Central memory CD8-positive, alpha-beta T cell (primary cell): ENCODE measurements around the gene ELL2.
"Not testable (repeated sequence)": the region's sequence is repeated elsewhere in the genome, so short reads cannot be mapped to it uniquely, and the experiment has no call there.

ENCODE experiments used
- ATAC-seq: fragments of 150-1000 bp; cut with Tn5 transposase; replicated peaks from 2 replicates; pipeline ENCODE4 v1.10.0; 2022; ENCODE audit warnings: mild to moderate bottlenecking, moderate FRiP score, moderate number of reproducible peaks; ENCODE audit not compliant: poor library complexity, severe bottlenecking; ENCODE audit errors: extremely low read depth
- DNase-seq, 2 donors: peaks; one replicate each; pipeline ENCODE4 v3.0.0; 2021; ENCODE audit warnings: low spot score in 2 of 2
- H3K27ac Mint-ChIP-seq: one replicate; pipeline ENCODE4 v1.8.0; 2022; ENCODE audit warnings: low read depth, mild to moderate bottlenecking, moderate library complexity, mixed read lengths
- H3K27me3 Mint-ChIP-seq: one replicate; pipeline ENCODE4 v1.8.0; 2022; ENCODE audit warnings: mixed read lengths
- H3K36me3 Mint-ChIP-seq: one replicate; pipeline ENCODE4 v1.8.0; 2022; ENCODE audit warnings: mild to moderate bottlenecking, moderate library complexity, mixed read lengths; ENCODE audit not compliant: insufficient read depth
- H3K4me1 Mint-ChIP-seq: one replicate; pipeline ENCODE4 v1.8.0; 2022; ENCODE audit warnings: mixed read lengths
- H3K4me3 Mint-ChIP-seq: one replicate; pipeline ENCODE4 v1.8.0; 2022; ENCODE audit warnings: mild to moderate bottlenecking, moderate library complexity, mixed read lengths
- H3K9me3 Mint-ChIP-seq: one replicate; pipeline ENCODE4 v1.8.0; 2022; ENCODE audit warnings: mixed read lengths

The ELL2 gene

DNA sequence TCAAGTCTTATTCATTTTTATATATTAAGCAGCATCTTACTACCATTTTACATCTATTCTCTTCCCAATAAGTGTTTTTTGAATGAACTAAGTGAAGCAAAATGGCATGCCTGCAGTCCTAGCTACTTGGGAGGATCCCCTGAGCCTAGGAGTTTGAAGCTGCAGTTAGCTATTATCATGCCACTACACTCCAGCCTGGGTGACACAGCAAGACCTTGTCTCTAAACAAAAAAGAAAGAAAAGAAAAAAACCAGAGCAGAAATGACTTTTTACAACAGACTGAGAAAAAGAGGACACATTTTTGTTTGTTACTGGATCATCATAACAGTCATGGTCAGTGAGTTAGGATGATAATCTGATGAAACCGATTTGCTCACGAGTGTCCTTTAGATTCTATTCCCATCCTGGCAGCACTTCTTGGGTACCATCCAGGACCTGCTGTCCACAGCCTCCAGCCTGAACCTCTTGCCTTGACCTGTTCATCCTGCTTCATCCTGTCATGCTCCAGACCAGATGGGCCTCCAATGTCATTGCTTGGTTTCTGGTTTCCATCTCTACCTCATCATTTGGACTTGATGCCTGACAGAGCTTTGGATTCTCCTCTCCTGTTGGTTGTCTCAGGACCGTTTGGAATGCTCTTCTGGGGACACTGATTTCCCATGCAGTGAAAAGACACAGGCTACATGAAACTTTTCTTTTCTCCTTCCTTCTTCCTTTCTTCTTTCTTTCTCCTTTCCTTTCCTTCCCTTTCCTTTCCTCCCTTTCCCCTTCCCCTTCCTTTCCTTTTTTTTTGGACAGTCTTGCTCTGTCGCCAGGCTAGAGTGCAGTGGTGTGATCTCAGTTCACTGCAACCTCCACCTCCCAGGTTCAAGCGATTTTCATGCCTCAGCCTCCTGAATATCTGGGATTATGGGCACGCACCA, 89.0 kb downstream of the ELL2 start:
- H3K4me1 Mint-ChIP-seq: peaks cover 26% of the 10 kb centered on the region

GRCh38 chr5:95871146-95871806, 90.4 kb downstream of the ELL2 start:
- Mint-ChIP-seq H3K27ac (no peak overlapping the region), H3K4me1 (peaks cover 26% of the 10 kb centered on the region), H3K27me3 (no peaks in the 10 kb centered on the region), H3K9me3 (no peaks in the 10 kb centered on the region), H3K4me3 (no peak overlapping the region), H3K36me3 (peaks cover 4% of the 10 kb centered on the region)
- ATAC-seq (no peak), DNase-seq (no peak)

More for the DNA sequence above, 89.0 kb downstream of the ELL2 start:
- peaks cover 8% of the 10 kb centered on the region for H3K27me3 Mint-ChIP-seq
- H3K9me3 Mint-ChIP-seq: no peaks in the 10 kb centered on the region
- ATAC-seq (no peak), DNase-seq (no peak)
- no peak overlapping the region for H3K27ac Mint-ChIP-seq
- peaks cover 4% of the 10 kb centered on the region for H3K36me3 Mint-ChIP-seq
- H3K4me3 Mint-ChIP-seq: no peak overlapping the region

DNA sequence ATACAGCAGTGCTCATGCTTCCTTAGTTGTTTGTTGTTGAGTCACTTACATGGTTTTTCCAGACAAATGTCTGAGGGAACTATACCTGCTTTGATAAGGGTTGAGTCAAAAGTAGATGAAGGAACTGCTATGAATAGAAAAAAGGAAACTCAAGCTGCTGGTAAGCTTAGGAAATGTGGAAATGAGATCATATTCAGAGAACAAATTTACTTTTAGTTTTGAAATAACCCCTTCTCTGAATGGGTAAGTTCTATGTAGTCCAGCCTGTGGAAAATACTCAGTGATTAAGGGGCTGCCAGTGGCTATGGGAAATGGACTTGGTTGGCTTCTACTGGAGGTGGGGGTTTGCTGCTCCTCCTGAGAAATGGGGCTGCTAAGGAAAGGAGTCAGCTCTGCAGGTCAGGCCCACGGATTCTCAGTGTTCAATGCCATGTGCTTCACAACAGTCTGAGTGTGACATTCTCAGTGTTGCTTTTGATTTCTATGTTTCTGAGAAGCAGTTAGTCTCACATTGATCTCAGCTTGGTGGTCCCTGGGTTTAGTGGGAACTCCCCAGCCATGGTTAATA, 91.5 kb downstream of the ELL2 start:
- no peak for DNase-seq
- no peak for ATAC-seq
- H3K4me1 Mint-ChIP-seq: peaks cover 26% of the 10 kb centered on the region

GRCh38 chr5:95869173-95869855, 92.3 kb downstream of the ELL2 start:
- Mint-ChIP-seq H3K27ac (peak overlapping the region; percentile 76), H3K4me3 (peak overlapping the region; percentile 65), H3K4me1 (peaks cover 26% of the 10 kb centered on the region)
- DNase-seq (peak; percentile 30 to 51), ATAC-seq (peak; percentile 97)
- not testable (repeated sequence) for H3K9me3 Mint-ChIP-seq, H3K27me3 Mint-ChIP-seq, H3K36me3 Mint-ChIP-seq

More for the DNA sequence above, 91.5 kb downstream of the ELL2 start:
- Mint-ChIP-seq H3K36me3 (peaks cover 4% of the 10 kb centered on the region), H3K4me3 (peak overlapping the region; percentile 65), H3K27me3 (no peaks in the 10 kb centered on the region), H3K9me3 (no peaks in the 10 kb centered on the region), H3K27ac (no peak overlapping the region)

DNA sequence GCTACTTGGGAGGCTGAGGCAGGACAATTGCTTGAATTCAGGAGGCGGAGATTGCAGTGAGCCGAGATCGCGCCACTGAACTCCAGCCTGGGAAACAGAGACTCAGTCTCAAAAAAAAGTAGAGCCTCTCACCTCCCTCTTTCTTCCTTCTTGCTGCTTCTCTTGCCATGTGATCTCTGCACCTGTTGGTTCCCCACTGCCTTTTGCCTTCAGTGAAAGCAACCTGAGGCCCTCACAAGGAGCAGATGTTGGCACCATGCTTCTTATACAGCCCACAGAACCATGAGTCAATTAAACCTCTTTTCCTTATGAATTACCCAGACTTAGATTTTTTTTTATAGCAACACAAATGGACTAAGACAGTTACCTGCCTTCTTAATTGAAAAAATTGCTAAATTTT, 93.5 kb downstream of the ELL2 start:
- Mint-ChIP-seq H3K27ac (no peak overlapping the region), H3K4me3 (no peak overlapping the region), H3K4me1 (peaks cover 26% of the 10 kb centered on the region), H3K36me3 (peaks cover 4% of the 10 kb centered on the region), H3K27me3 (no peaks in the 10 kb centered on the region), H3K9me3 (no peaks in the 10 kb centered on the region)
- ATAC-seq (no peak), DNase-seq (no peak)

DNA sequence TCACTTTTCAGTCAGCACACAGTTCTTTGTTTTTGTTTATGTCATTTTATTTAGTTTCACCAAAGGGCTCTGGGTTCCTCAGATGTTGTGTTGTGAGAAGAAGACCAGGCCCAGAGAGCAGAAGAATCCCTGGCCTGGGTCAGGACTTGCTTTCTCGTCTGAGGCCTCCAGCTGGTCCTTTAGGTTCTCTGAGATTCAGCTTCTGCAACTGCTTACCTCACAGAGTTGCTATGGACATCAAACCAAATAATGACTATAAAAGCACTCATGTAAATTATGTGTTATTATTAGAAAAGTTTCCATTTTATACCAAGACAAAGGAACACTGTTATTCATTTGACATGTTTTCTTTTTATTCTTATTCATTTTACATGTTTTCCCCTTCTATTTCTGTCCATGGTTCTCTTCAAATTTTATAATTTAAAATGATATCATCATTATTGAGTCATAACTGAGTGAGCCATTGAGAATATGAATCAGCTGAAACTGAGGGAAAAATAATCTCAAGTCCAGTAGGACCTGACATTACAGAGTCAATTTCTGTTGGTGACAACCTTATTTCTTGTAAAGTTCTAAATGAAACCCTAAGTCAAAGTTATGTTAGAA, 95.1 kb downstream of the ELL2 start:
- Mint-ChIP-seq H3K9me3 (no peaks in the 10 kb centered on the region), H3K36me3 (peaks cover 4% of the 10 kb centered on the region), H3K27ac (no peak overlapping the region), H3K4me1 (peaks cover 26% of the 10 kb centered on the region), H3K27me3 (no peaks in the 10 kb centered on the region), H3K4me3 (no peak overlapping the region)
- ATAC-seq (no peak), DNase-seq (no peak)

GRCh38 chr5:95864944-95865504, 96.6 kb downstream of the ELL2 start:
- Mint-ChIP-seq H3K4me1 (peaks cover 13% of the 10 kb centered on the region), H3K27me3 (peaks cover 3% of the 10 kb centered on the region), H3K9me3 (no peaks in the 10 kb centered on the region), H3K36me3 (peaks cover 4% of the 10 kb centered on the region), H3K27ac (no peak overlapping the region), H3K4me3 (no peak overlapping the region)
- no peak for ATAC-seq
- no peak for DNase-seq

- Mint-ChIP-seq H3K4me1 (peaks cover 7% of the 10 kb centered on the region), H3K4me3 (no peak overlapping the region), H3K27ac (no peak overlapping the region), H3K9me3 (no peaks in the 10 kb centered on the region), H3K27me3 (peaks cover 8% of the 10 kb centered on the region), H3K36me3 (peaks cover 3% of the 10 kb centered on the region)
- DNase-seq (no peak), ATAC-seq (no peak)
Measured at GRCh38 chr5:95864456-95864855, 97.2 kb downstream of the ELL2 start.

DNA sequence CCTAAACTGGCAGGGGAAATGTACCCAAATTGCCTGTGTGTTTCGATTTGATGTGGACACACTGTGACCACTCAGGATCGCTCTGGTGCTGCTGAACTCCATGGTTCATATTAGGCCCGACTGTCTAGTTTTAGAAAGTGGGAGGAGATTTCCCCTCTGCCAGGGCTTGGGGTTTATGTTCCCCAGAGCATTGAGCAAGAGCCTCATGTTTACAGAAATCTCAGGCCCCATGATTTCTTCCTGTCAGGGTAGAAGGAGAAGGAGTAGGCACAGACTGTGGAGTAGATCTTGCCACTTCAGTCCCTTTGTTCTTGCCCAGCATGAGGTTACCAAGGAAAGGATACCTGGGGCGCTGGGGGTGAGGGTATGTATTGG, 98.3 kb downstream of the ELL2 start:
- ATAC-seq: no peak
- peaks cover 13% of the 10 kb centered on the region for H3K27me3 Mint-ChIP-seq

GRCh38 chr5:95862671-95863382, 98.8 kb downstream of the ELL2 start:
- Mint-ChIP-seq H3K9me3 (no peaks in the 10 kb centered on the region), H3K27me3 (peaks cover 13% of the 10 kb centered on the region), H3K4me1 (no peaks in the 10 kb centered on the region), H3K4me3 (no peak overlapping the region), H3K27ac (no peak overlapping the region), H3K36me3 (peaks cover 2% of the 10 kb centered on the region)
- ATAC-seq: no peak
- DNase-seq: no peak

More for the DNA sequence above, 98.3 kb downstream of the ELL2 start:
- peaks cover 2% of the 10 kb centered on the region for H3K36me3 Mint-ChIP-seq
- DNase-seq: no peak
- no peak overlapping the region for H3K27ac Mint-ChIP-seq
- H3K9me3 Mint-ChIP-seq: no peaks in the 10 kb centered on the region
- H3K4me1 Mint-ChIP-seq: no peaks in the 10 kb centered on the region
- H3K4me3 Mint-ChIP-seq: no peak overlapping the region

DNA sequence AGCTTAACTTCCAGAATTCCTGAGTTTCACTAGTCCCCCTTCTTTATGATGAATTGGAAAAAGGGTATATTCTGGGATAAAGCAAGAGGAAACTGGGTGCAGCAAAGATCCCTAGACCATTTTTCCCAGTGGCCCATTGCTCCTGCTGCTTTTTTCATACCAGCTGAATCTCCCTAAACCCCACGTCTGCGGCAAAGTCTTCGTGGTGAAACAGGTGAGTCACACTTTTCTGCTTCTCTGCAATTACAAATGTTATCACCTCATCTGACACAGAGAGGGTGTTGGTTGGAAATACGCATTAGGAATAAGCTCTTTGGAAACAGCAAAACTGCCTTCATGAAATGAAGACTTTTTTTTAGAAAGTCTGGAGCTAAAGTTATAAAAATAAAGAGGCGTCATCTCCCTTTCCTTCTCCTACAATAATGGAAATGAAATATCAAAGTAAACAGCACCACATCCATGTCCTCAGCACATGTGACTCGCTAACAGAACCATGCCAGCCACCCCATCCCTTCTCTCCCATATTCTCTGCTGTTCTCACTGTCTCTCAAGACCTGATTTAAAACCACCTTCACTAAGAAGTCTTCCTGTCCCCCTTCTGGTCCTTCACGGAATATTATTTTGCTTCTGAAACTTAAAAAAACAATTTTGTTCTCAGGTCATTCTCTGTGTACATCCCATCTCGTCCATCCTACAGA, 99.6 kb downstream of the ELL2 start:
- H3K27ac Mint-ChIP-seq: no peak overlapping the region
- no peak for DNase-seq

More for the DNA sequence above, 99.6 kb downstream of the ELL2 start:
- no peak for ATAC-seq
- Mint-ChIP-seq H3K4me1 (no peaks in the 10 kb centered on the region), H3K27me3 (peaks cover 13% of the 10 kb centered on the region), H3K9me3 (no peaks in the 10 kb centered on the region), H3K36me3 (peaks cover 2% of the 10 kb centered on the region), H3K4me3 (no peak overlapping the region)
